Type B pancreatic cell (in vitro differentiated cells): ENCODE results near the gene TLK1. TPM values are rescaled to one million over a fixed set of nuclear protein-coding genes. Genes with fewer than 3 reads are reported as not detected.

Source experiments
- DNase-seq: peaks from one replicate; pipeline ENCODE4 v3.0.0; 2021; ENCODE audit warnings: mixed read lengths; ENCODE audit not compliant: unreplicated experiment; ENCODE audit errors: extremely low spot score
- H3K27ac Mint-ChIP-seq: 2 replicates; pipeline ENCODE4 v1.8.0; 2021; ENCODE audit warnings: mild to moderate bottlenecking, mixed read lengths
- H3K27me3 Mint-ChIP-seq: 2 replicates; pipeline ENCODE4 v1.8.0; 2021; ENCODE audit warnings: mixed read lengths
- H3K36me3 Mint-ChIP-seq: 2 replicates; pipeline ENCODE4 v1.8.0; 2021; ENCODE audit warnings: mixed read lengths
- H3K4me1 Mint-ChIP-seq: one replicate; pipeline ENCODE4 v1.8.0; 2021; ENCODE audit warnings: mixed read lengths; ENCODE audit not compliant: unreplicated experiment
- H3K4me3 Mint-ChIP-seq: 2 replicates; pipeline ENCODE4 v1.8.0; 2021; ENCODE audit warnings: mild to moderate bottlenecking, mixed read lengths
- H3K9me3 Mint-ChIP-seq: 2 replicates; pipeline ENCODE4 v1.8.0; 2021; ENCODE audit warnings: mixed read lengths
- total RNA-seq: library from RNA; stranded (reverse); gene quantifications from 2 replicates; pipeline ENCODE4 v1.2.1, GENCODE V29; 2021; ENCODE audit warnings: low replicate concordance
- TF ChIP-seq, protein P1 (sequence below): fragments of 200-600 bp; sonication (generic); conservative IDR thresholded peaks from 2 replicates; pipeline ENCODE4 v1.5.0; 2021; ENCODE audit warnings: antibody characterized with exemption, mild to moderate bottlenecking

The TLK1 gene
- total RNA-seq, 1 donor from 2014 or later = 54.2 TPM

DNA sequence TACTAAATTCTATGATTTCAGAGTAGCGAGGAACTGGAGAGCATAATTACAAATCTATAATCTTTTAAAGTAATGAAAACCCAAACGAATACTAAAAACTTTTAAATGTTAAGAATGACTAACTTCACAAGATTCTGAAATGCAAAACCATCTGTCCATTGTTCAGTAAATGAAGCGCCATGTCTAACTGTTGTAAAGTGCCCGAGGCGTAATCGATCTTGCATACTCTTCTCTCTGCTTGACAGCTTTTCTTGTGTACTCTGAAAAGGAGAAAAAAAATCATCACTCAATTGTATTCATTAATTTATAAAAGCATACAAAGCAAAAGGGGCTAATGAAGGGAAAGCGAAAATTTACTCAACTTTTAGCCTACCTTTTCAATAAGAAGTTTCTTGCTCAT is 111.0 kb downstream of the TLK1 start:
- no peak for DNase-seq
- TF ChIP-seq, protein P1, sequence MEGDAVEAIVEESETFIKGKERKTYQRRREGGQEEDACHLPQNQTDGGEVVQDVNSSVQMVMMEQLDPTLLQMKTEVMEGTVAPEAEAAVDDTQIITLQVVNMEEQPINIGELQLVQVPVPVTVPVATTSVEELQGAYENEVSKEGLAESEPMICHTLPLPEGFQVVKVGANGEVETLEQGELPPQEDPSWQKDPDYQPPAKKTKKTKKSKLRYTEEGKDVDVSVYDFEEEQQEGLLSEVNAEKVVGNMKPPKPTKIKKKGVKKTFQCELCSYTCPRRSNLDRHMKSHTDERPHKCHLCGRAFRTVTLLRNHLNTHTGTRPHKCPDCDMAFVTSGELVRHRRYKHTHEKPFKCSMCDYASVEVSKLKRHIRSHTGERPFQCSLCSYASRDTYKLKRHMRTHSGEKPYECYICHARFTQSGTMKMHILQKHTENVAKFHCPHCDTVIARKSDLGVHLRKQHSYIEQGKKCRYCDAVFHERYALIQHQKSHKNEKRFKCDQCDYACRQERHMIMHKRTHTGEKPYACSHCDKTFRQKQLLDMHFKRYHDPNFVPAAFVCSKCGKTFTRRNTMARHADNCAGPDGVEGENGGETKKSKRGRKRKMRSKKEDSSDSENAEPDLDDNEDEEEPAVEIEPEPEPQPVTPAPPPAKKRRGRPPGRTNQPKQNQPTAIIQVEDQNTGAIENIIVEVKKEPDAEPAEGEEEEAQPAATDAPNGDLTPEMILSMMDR = no peak
- Mint-ChIP-seq H3K9me3 (no peaks in the 10 kb centered on the region), H3K27ac (no peak overlapping the region), H3K4me3 (no peak overlapping the region), H3K27me3 (no peaks in the 10 kb centered on the region), H3K36me3 (peaks cover 48% of the 10 kb centered on the region), H3K4me1 (no peaks in the 10 kb centered on the region)

- H3K27me3 Mint-ChIP-seq = no peaks in the 10 kb centered on the region
- H3K36me3 Mint-ChIP-seq = peaks cover 45% of the 10 kb centered on the region
- TF ChIP-seq, protein P1 = no peak
- H3K4me1 Mint-ChIP-seq = no peaks in the 10 kb centered on the region
- no peaks in the 10 kb centered on the region for H3K9me3 Mint-ChIP-seq
- H3K4me3 Mint-ChIP-seq = no peak overlapping the region
- no peak for DNase-seq
- H3K27ac Mint-ChIP-seq = no peak overlapping the region
Measured at GRCh38 chr2:171046048-171046560, 114.6 kb downstream of the TLK1 start.

- no peak for DNase-seq
- H3K27me3 Mint-ChIP-seq = no peaks in the 10 kb centered on the region
- no peaks in the 10 kb centered on the region for H3K4me1 Mint-ChIP-seq
- TF ChIP-seq, protein P1 = no peak
- no peak overlapping the region for H3K4me3 Mint-ChIP-seq
- H3K27ac Mint-ChIP-seq = no peak overlapping the region
- H3K36me3 Mint-ChIP-seq = peaks cover 40% of the 10 kb centered on the region
- H3K9me3 Mint-ChIP-seq = no peaks in the 10 kb centered on the region
Measured at GRCh38 chr2:171044416-171044815, 116.3 kb downstream of the TLK1 start.

GRCh38 chr2:171042253-171042969 is 118.3 kb downstream of the TLK1 start:
- Mint-ChIP-seq H3K36me3 (peaks cover 41% of the 10 kb centered on the region), H3K9me3 (no peaks in the 10 kb centered on the region), H3K4me1 (no peaks in the 10 kb centered on the region), H3K4me3 (no peak overlapping the region), H3K27ac (no peak overlapping the region), H3K27me3 (no peaks in the 10 kb centered on the region)
- DNase-seq = no peak
- TF ChIP-seq, protein P1 = no peak

DNA sequence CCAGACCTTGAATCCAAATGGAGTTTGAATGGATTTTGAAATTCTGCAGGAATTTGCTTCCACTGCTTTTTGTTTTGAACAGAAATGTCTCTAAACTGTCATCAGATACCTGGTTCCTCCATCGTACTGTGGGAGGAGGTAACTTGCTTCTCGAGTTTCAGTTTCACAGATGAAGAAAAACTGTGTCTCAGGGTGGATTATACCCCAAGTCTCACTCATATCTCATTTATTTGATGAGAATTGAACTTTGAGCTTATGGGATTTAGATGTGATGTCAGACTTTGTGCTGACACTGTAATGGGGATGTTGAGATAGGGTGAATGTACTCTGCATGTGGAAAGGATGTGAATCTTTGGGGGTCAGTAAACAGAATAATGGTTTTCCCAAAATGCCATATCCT is 124.2 kb downstream of the TLK1 start:
- Mint-ChIP-seq H3K4me1 (no peaks in the 10 kb centered on the region), H3K27me3 (no peaks in the 10 kb centered on the region), H3K27ac (no peak overlapping the region), H3K36me3 (peaks cover 51% of the 10 kb centered on the region), H3K9me3 (no peaks in the 10 kb centered on the region), H3K4me3 (no peak overlapping the region)
- no peak for DNase-seq
- TF ChIP-seq, protein P1 = no peak
